ENCODE measurements around the gene C11orf21. TPM values are rescaled to one million over a fixed set of nuclear protein-coding genes. Genes with fewer than 3 reads are reported as not detected.

The C11orf21 gene
- total and polyA plus RNA-seq, 9 of the 15 experiments (the other 6 are each of a cell fraction or from before 2014, with no cell fraction given), result 0.10 to 2.6 (median 2.0) TPM

GRCh38 chr11:2301631-2302305, at the start of gene C11orf21, which contains the start of gene TSPAN32 (continued):
- TF ChIP-seq ESRRA (IDR thresholded peaks at IDR 0.05; ENCODE audit: borderline replicate concordance, low read depth), result peak; percentile 78; the same call in 1 of the 2 replicates
- TF ChIP-seq TEAD1 (CRISPR knock-in tag; IDR thresholded peaks at IDR 0.05), result peak; percentile 8 to 44; a peak in 1 of 4 replicates
- TF ChIP-seq NR2C2 (CRISPR knock-in tag; IDR thresholded peaks at IDR 0.05), result no peak
- peak; percentile 73; the same call in 1 of the 2 replicates for TF ChIP-seq NR2C2 (tag; IDR thresholded peaks at IDR 0.05)
- no peak for TF ChIP-seq ZNF655 (CRISPR knock-in tag; IDR thresholded peaks at IDR 0.05)
- TF ChIP-seq U2AF1 (optimal IDR thresholded peaks at IDR 0.05; ENCODE audit: low read depth, low read length), result no peak
- 0 out of 2 replicates have a peak, but pooled peaks have one; percentile 36 for TF ChIP-seq ZNF589 (CRISPR knock-in tag; IDR thresholded peaks at IDR 0.05; ENCODE audit: low read depth)
- peak; percentile 60 for TF ChIP-seq MEIS2 (IDR thresholded peaks at IDR 0.05; ENCODE audit: partially characterized antibody)
- TF ChIP-seq CREM (IDR thresholded peaks at IDR 0.05; ENCODE audit: low read depth), result peak; percentile 46; the same call in 1 of the 2 replicates
- 0 out of 2 replicates have a peak, but pooled peaks have one; percentile 41 for TF ChIP-seq ZSCAN29 (IDR thresholded peaks at IDR 0.05)
- TF ChIP-seq CBFA2T2 (conservative IDR thresholded peaks at IDR 0.05), result peak; percentile 74
- TF ChIP-seq MBD2 (IDR thresholded peaks at IDR 0.05; ENCODE audit: borderline replicate concordance, low read depth), result 0 out of 2 replicates have a peak, but pooled peaks have one; percentile 28
- no peak for TF ChIP-seq ZNF282 (CRISPR knock-in tag; IDR thresholded peaks at IDR 0.05)
- no peak for TF ChIP-seq HDAC8 (tag; IDR thresholded peaks at IDR 0.05)
- TF ChIP-seq MAZ (CRISPR knock-in tag; conservative IDR thresholded peaks at IDR 0.05 in 1 of 2, IDR thresholded peaks at IDR 0.05 in 1 of 2), result peak; percentile 69 to 96
- TF ChIP-seq, protein P1, sequence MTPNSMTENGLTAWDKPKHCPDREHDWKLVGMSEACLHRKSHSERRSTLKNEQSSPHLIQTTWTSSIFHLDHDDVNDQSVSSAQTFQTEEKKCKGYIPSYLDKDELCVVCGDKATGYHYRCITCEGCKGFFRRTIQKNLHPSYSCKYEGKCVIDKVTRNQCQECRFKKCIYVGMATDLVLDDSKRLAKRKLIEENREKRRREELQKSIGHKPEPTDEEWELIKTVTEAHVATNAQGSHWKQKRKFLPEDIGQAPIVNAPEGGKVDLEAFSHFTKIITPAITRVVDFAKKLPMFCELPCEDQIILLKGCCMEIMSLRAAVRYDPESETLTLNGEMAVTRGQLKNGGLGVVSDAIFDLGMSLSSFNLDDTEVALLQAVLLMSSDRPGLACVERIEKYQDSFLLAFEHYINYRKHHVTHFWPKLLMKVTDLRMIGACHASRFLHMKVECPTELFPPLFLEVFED (CRISPR knock-in tag; conservative IDR thresholded peaks at IDR 0.05), result peak; percentile 52; the same call in 1 of the 2 replicates

Data from K562 (cell line).